Skin of body (tissue), 2 donors: ENCODE measurements around the gene SCGB2B2. TPM values are rescaled to one million over a fixed set of nuclear protein-coding genes. Genes with fewer than 3 reads are reported as not detected.
"Not testable (repeated sequence)": the region's sequence is repeated elsewhere in the genome, so short reads cannot be mapped to it uniquely, and the experiment has no call there.

Experiments
- DNase-seq: peaks from one replicate; lab custom pipeline; 2025; lab: John Stamatoyannopoulos, UW
- total RNA-seq: library from RNA; depleted of rRNA; stranded (reverse); fragments of >200 nt; gene quantifications from one replicate; pipeline ENCODE4 v1.2.3, GENCODE V29; 2014

Gene SCGB2B2
- 0.59 TPM for total RNA-seq

GRCh38 chr19:34676697-34677385, at the start of gene SCGB2B2:
Gene SCGB2B2 (minus strand): TSS chr19:34677159. CDS start chr19:34594563, 82,596 bp downstream.
- peak; percentile 88 for DNase-seq

- no peak for DNase-seq
Observed at GRCh38 chr19:34725400-34725799, 48.4 kb upstream of the SCGB2B2 start.

GRCh38 chr19:34722353-34722752, 45.4 kb upstream of the SCGB2B2 start:
- no peak for DNase-seq

GRCh38 chr19:34715357-34715756, 38.4 kb upstream of the SCGB2B2 start:
- DNase-seq, result no peak

- no peak for DNase-seq
Observed at GRCh38 chr19:34713262-34713637, 36.3 kb upstream of the SCGB2B2 start.

- peak; percentile 56 for DNase-seq
Observed at GRCh38 chr19:34712395-34713261, 35.7 kb upstream of the SCGB2B2 start.

- no peak for DNase-seq
Observed at GRCh38 chr19:34711890-34712289, 34.9 kb upstream of the SCGB2B2 start.

- DNase-seq, result no peak
Observed at GRCh38 chr19:34707661-34708060, 30.7 kb upstream of the SCGB2B2 start.

GRCh38 chr19:34692549-34692948, 15.6 kb upstream of the SCGB2B2 start:
- DNase-seq, result no peak

- DNase-seq, result no peak
Observed at GRCh38 chr19:34690372-34690771, 13.4 kb upstream of the SCGB2B2 start.

GRCh38 chr19:34688592-34688991, 11.6 kb upstream of the SCGB2B2 start:
- no peak for DNase-seq

- no peak for DNase-seq
Observed at GRCh38 chr19:34687348-34687747, 10.4 kb upstream of the SCGB2B2 start.

GRCh38 chr19:34686455-34686854, 9.5 kb upstream of the SCGB2B2 start:
- no peak for DNase-seq

- DNase-seq, result not testable (repeated sequence)
Observed at GRCh38 chr19:34685266-34685665, 8.3 kb upstream of the SCGB2B2 start.

GRCh38 chr19:34681478-34681877, 4.5 kb upstream of the SCGB2B2 start:
- no peak for DNase-seq

GRCh38 chr19:34678421-34678820, 1.5 kb upstream of the SCGB2B2 start:
- DNase-seq, result no peak

- DNase-seq, result no peak
Observed at GRCh38 chr19:34678085-34678412, 1.1 kb upstream of the SCGB2B2 start.

- peak; percentile 98 for DNase-seq
Observed at GRCh38 chr19:34677386-34678084, 576 bp upstream of the SCGB2B2 start, which contains the start of gene ZNF302. Gene ZNF302 (plus strand): TSS chr19:34677678. CDS start chr19:34678805, 1,127 bp downstream.

GRCh38 chr19:34675919-34676318, 1.0 kb downstream of the SCGB2B2 start:
- DNase-seq, result no peak

GRCh38 chr19:34675250-34675649, 1.7 kb downstream of the SCGB2B2 start:
- no peak for DNase-seq

GRCh38 chr19:34673590-34673989, 3.4 kb downstream of the SCGB2B2 start:
- DNase-seq, result no peak

- DNase-seq, result no peak
Observed at GRCh38 chr19:34671972-34672371, 5.0 kb downstream of the SCGB2B2 start.
